ENCODE data around the gene CNTNAP2. TPM values are rescaled to one million over a fixed set of nuclear protein-coding genes. Genes with fewer than 3 reads are reported as not detected.
A peak's percentile ranks its signal among the peaks of the same experiment; 100 is the strongest.

CNTNAP2 gene
- total RNA-seq, 1 donor from 2014 or later: 0.27 TPM

DNA sequence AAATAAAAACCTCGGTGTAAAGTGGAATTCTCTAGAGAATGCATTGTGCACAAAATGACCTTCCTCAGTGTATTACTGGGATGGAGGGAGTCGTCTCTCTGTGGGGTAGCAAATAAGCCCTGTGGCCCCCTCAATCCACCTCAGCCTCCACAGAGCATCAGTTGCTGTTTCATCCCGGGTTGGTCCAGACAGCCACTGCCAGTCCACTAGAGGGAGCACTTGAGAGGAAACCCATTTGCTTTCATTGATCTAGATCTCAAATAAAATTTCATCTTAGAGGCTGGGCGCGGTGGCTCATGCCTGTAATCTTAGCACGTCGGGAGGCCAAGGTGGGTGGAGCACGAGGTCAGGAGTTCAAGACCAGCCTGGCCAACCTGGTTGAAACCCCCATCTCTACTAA, 1128.7 kb downstream of the CNTNAP2 start:
- Mint-ChIP-seq H3K27ac (ENCODE audit: unreplicated experiment) (no peak overlapping the region), H3K27me3 (ENCODE audit: low read depth) (no peaks in the 10 kb centered on the region), H3K9me3 (ENCODE audit: low read depth) (no peaks in the 10 kb centered on the region), H3K36me3 (ENCODE audit: low read depth) (no peaks in the 10 kb centered on the region), H3K4me1 (ENCODE audit: low read depth) (no peaks in the 10 kb centered on the region), H3K4me3 (ENCODE audit: unreplicated experiment) (no peak overlapping the region)
- DNase-seq (ENCODE audit: low spot score): no peak
- TF ChIP-seq, protein P1, sequence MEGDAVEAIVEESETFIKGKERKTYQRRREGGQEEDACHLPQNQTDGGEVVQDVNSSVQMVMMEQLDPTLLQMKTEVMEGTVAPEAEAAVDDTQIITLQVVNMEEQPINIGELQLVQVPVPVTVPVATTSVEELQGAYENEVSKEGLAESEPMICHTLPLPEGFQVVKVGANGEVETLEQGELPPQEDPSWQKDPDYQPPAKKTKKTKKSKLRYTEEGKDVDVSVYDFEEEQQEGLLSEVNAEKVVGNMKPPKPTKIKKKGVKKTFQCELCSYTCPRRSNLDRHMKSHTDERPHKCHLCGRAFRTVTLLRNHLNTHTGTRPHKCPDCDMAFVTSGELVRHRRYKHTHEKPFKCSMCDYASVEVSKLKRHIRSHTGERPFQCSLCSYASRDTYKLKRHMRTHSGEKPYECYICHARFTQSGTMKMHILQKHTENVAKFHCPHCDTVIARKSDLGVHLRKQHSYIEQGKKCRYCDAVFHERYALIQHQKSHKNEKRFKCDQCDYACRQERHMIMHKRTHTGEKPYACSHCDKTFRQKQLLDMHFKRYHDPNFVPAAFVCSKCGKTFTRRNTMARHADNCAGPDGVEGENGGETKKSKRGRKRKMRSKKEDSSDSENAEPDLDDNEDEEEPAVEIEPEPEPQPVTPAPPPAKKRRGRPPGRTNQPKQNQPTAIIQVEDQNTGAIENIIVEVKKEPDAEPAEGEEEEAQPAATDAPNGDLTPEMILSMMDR (IDR thresholded peaks at IDR 0.05): peak; percentile 85

DNA sequence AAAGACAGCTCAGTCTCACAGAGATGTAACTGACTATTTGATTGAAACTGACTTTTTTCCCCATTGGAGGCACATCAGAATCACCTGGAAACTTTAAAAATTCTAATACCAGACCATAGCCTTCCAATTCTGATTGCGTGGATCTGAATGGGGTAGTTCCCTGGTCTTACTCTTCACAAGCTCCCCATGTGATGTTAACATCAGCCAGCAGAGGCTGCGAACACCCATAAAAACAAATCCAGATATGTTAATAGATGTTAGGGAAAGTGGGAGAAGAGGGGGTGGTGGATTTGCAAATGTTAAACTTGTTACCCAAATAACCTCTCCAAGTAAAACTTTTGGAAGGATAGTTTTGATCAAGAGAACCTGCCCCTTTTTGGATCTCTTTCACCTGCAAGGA, 1133.4 kb downstream of the CNTNAP2 start:
- TF ChIP-seq, protein P1 (IDR thresholded peaks at IDR 0.05): peak; percentile 44
- no peaks in the 10 kb centered on the region for H3K4me1 Mint-ChIP-seq (ENCODE audit: low read depth)
- no peak overlapping the region for H3K4me3 Mint-ChIP-seq (ENCODE audit: unreplicated experiment)
- H3K36me3 Mint-ChIP-seq (ENCODE audit: low read depth): no peaks in the 10 kb centered on the region
- no peak for DNase-seq (ENCODE audit: low spot score)
- no peaks in the 10 kb centered on the region for H3K27me3 Mint-ChIP-seq (ENCODE audit: low read depth)
- H3K9me3 Mint-ChIP-seq (ENCODE audit: low read depth): no peaks in the 10 kb centered on the region
- H3K27ac Mint-ChIP-seq (ENCODE audit: unreplicated experiment): no peak overlapping the region

DNA sequence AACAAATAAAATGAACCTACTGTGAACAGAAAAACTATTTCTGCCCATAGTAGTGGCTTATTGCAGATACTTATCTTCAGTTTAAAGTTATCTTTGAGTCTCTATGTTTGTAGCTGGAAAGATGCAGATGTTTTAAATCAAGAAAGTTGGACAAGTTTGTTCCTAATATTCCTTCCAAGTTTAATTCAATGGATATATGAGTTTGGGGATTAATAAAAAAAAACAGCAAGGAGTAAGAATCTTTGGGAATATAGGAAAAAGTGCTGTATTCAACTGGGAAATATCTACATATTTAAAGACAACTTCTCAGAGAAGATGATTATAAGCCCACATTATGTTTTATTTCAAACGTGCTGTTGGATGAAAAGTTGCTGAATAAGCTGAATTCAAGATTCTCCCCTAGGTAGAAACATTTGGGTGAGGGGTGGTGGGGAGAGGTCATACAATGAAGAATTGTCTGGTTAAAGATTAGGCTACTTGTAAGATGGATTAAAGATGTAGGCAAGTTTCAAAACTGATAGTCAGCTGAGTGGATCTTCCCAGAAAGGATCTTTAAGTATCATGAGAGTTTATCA, 1135.2 kb downstream of the CNTNAP2 start:
- Mint-ChIP-seq H3K4me1 (ENCODE audit: low read depth) (no peaks in the 10 kb centered on the region), H3K9me3 (ENCODE audit: low read depth) (no peaks in the 10 kb centered on the region)
- TF ChIP-seq, protein P1 (IDR thresholded peaks at IDR 0.05): no peak

DNA sequence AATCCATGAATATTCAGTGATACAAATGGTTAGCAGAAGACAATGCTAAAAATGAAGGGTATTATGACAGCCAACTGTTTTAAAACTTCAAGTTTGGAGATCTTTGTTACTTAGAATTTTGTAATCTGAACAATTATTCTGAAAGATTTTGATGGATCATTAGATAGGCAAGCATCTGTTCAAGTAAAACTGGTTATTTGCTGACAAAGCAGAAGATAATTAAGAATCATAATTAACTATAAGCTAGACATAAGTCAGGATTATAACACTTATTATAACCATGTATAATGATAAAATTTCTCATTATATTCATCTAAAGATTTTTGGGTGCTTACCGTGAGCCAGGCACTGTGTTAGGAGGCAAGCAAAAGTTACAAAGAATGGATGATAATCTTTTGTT, 1145.1 kb downstream of the CNTNAP2 start:
- no peaks in the 10 kb centered on the region for H3K4me1 Mint-ChIP-seq (ENCODE audit: low read depth)

More for the DNA sequence above, 1135.2 kb downstream of the CNTNAP2 start:
- no peak overlapping the region for H3K4me3 Mint-ChIP-seq (ENCODE audit: unreplicated experiment)
- DNase-seq (ENCODE audit: low spot score): no peak
- no peaks in the 10 kb centered on the region for H3K27me3 Mint-ChIP-seq (ENCODE audit: low read depth)
- H3K27ac Mint-ChIP-seq (ENCODE audit: unreplicated experiment): no peak overlapping the region
- no peaks in the 10 kb centered on the region for H3K36me3 Mint-ChIP-seq (ENCODE audit: low read depth)

DNA sequence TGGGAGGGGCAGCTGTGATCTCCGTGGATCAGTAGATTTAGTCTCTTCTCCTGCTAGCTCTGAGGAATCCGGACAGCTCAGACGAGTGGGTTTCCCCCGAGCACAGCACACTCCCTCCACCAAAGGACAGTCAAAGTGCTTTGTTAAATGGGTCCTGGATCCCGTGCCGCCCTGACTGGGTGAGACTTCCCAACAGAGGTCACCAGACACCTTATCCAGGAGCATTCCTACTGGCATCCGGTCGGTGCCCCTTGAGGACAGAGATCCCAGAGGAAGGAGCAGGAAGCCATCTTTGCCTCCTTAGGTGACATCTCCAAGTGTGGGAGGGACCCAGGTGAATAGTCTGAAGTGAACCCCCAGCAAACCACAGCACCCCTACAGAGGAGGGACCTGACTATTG, 1148.9 kb downstream of the CNTNAP2 start:
- Mint-ChIP-seq H3K4me3 (ENCODE audit: unreplicated experiment) (no peak overlapping the region), H3K36me3 (ENCODE audit: low read depth) (no peaks in the 10 kb centered on the region), H3K27ac (ENCODE audit: unreplicated experiment) (no peak overlapping the region), H3K9me3 (ENCODE audit: low read depth) (no peaks in the 10 kb centered on the region), H3K27me3 (ENCODE audit: low read depth) (no peaks in the 10 kb centered on the region), H3K4me1 (ENCODE audit: low read depth) (no peaks in the 10 kb centered on the region)
- TF ChIP-seq, protein P1 (IDR thresholded peaks at IDR 0.05): no peak
- no peak for DNase-seq (ENCODE audit: low spot score)

More for the DNA sequence above, 1145.1 kb downstream of the CNTNAP2 start:
- DNase-seq (ENCODE audit: low spot score): no peak
- TF ChIP-seq, protein P1 (IDR thresholded peaks at IDR 0.05): no peak
- Mint-ChIP-seq H3K9me3 (ENCODE audit: low read depth) (no peaks in the 10 kb centered on the region), H3K27me3 (ENCODE audit: low read depth) (no peaks in the 10 kb centered on the region), H3K36me3 (ENCODE audit: low read depth) (no peaks in the 10 kb centered on the region), H3K27ac (ENCODE audit: unreplicated experiment) (no peak overlapping the region), H3K4me3 (ENCODE audit: unreplicated experiment) (no peak overlapping the region)
